Stimulated activated CD8-positive, alpha-beta memory T cell treated with anti-CD3 and anti-CD28 coated beads, Interleukin-12 subunit alpha, Interleukin-12 subunit beta, amount 100 ng/mL, for 1 hour (primary cell): ENCODE results near the gene TCERG1L.
"Not testable (repeated sequence)": the region's sequence is repeated elsewhere in the genome, so short reads cannot be mapped to it uniquely, and the experiment has no call there.

Experiments
- DNase-seq: peaks from one replicate; pipeline ENCODE4 v3.0.0-alpha.2; 2020; ENCODE audit warnings: low read depth

TCERG1L gene

GRCh38 chr10:131248376-131249165 lies 63.0 kb downstream of the TCERG1L start:
- DNase-seq, result no peak

GRCh38 chr10:131247873-131248272 lies 63.6 kb downstream of the TCERG1L start:
- DNase-seq, result no peak

- DNase-seq, result no peak
Measured at GRCh38 chr10:131246775-131247174, 64.7 kb downstream of the TCERG1L start.

GRCh38 chr10:131246089-131246488 lies 65.4 kb downstream of the TCERG1L start:
- no peak for DNase-seq

- DNase-seq, result no peak
Measured at GRCh38 chr10:131245475-131246059, 66.0 kb downstream of the TCERG1L start.

- DNase-seq, result no peak
Measured at GRCh38 chr10:131244836-131245235, 66.7 kb downstream of the TCERG1L start.

GRCh38 chr10:131243076-131243475 lies 68.4 kb downstream of the TCERG1L start:
- no peak for DNase-seq

GRCh38 chr10:131242007-131242406 lies 69.5 kb downstream of the TCERG1L start:
- DNase-seq, result no peak

GRCh38 chr10:131240691-131241090 lies 70.8 kb downstream of the TCERG1L start:
- no peak for DNase-seq

GRCh38 chr10:131239926-131240325 lies 71.6 kb downstream of the TCERG1L start:
- DNase-seq, result no peak

- DNase-seq, result no peak
Measured at GRCh38 chr10:131239450-131239849, 72.1 kb downstream of the TCERG1L start.

- DNase-seq, result no peak
Measured at GRCh38 chr10:131238669-131239280, 72.7 kb downstream of the TCERG1L start.

- DNase-seq, result no peak
Measured at GRCh38 chr10:131237991-131238651, 73.4 kb downstream of the TCERG1L start.

- not testable (repeated sequence) for DNase-seq
Measured at GRCh38 chr10:131234606-131235005, 76.9 kb downstream of the TCERG1L start.

GRCh38 chr10:131233611-131234258 lies 77.8 kb downstream of the TCERG1L start:
- DNase-seq, result no peak

GRCh38 chr10:131231965-131232541 lies 79.5 kb downstream of the TCERG1L start:
- DNase-seq, result no peak

GRCh38 chr10:131231323-131231964 lies 80.1 kb downstream of the TCERG1L start:
- DNase-seq, result no peak

GRCh38 chr10:131230641-131231322 lies 80.7 kb downstream of the TCERG1L start:
- no peak for DNase-seq

- no peak for DNase-seq
Measured at GRCh38 chr10:131230166-131230565, 81.4 kb downstream of the TCERG1L start.

- no peak for DNase-seq
Measured at GRCh38 chr10:131227163-131227740, 84.3 kb downstream of the TCERG1L start.
